Umbilical cord (tissue), 2 donors: Measurements from ENCODE around the gene NEUROD4. TPM values are rescaled to one million over a fixed set of nuclear protein-coding genes. Genes with fewer than 3 reads are reported as not detected.
A peak's percentile ranks its signal among the peaks of the same experiment; 100 is the strongest.

Experiments used
- DNase-seq: peaks from one replicate; pipeline ENCODE4 v3.0.0-alpha.2; 2015; ENCODE audit warnings: low spot score
- total RNA-seq: library from RNA; depleted of rRNA; stranded (reverse); fragments of >200 nt; gene quantifications from one replicate; pipeline ENCODE4 v1.2.3, GENCODE V29; 2014; ENCODE audit warnings: low replicate concordance; ENCODE audit not compliant: insufficient read depth

NEUROD4 gene
- total RNA-seq, 1 donor from 2014 or later, result 3.4 TPM

DNA sequence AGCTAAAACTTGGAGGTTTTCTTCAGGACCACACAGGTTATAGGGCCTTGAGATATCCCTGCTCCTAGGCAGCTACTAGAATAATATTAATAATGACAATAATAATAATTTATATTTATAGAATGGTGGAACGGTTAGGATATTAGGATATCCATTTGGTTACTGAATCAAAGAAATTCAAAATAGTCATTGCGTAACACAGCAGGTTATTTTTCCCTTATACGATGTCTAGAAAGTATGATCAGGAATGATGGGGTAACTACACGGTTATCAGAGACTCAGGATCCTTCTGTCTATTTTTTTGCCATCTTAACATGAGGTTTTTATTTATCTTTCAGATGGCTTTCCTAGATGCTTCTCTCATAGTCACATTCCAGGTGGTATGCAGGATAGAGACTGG is 39.0 kb downstream of the NEUROD4 start:
- DNase-seq, result no peak

DNA sequence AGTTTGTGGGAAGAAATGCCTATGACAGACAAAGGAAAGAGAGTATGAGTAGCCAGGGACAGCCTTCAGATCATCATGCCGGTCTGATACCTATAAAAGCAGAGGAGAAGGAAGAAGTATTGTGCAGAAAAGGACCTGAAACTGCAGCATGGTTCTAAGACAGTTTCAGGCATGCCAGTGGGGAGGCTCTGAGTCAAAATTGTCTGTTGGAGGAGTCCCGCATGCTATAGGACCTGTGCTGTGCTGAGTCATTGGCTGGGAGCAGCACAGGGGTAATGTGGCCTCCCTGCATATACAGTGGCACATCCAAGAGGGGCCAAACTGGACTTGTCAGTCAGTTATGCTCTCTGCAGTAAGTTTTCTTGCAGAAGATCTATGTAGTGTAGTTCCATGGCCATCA is 40.7 kb downstream of the NEUROD4 start:
- DNase-seq, result no peak

- no peak for DNase-seq
Measured at GRCh38 chr12:55061024-55061423, 41.2 kb downstream of the NEUROD4 start.

DNA sequence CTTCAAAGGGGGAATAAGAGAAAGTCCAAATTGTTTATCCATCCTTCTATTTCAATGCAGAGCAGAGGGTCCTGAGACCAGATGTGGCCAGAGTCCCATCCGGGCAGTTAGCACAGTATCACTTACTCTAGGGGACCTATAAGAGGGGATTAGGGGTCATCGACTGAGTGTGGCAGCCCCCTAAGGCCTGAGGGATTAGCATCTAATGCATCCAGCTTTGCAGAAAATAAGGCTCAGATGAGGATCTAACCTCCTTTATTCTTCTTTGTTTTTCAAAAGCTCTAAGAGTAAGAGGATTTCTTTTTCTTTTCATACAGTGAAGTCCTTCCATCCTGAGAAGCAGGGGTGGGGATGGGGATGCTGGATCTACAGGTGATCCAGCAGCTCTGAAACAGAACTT is 43.5 kb downstream of the NEUROD4 start:
- no peak for DNase-seq

GRCh38 chr12:55065535-55065934 is 45.8 kb downstream of the NEUROD4 start:
- DNase-seq, result no peak

GRCh38 chr12:55067701-55068100 is 47.9 kb downstream of the NEUROD4 start:
- DNase-seq, result no peak

- DNase-seq, result peak; percentile 34
Measured at GRCh38 chr12:55068416-55069010, 48.7 kb downstream of the NEUROD4 start.

DNA sequence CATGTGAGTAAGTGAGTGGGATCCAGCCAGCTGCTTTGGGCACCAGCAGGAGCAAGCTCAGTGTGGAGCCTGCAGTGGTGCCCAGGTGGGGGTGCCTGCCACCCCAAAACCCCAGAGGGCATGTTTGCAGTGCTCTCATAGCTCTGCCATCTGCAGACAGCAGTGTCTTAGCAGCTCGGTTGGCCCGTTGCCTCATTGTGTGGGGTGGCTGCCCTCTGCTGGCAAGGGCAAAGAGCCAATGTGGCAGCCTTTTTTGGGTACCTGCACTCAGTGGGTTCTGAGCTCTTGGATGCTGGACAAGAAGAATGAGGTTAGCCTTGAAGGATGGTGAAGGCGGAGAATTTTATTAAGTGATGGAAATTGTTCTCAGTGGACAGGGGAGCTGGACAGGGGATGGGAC is 52.3 kb downstream of the NEUROD4 start:
- no peak for DNase-seq

- peak; percentile 64 for DNase-seq
Measured at GRCh38 chr12:55073043-55074022, 53.6 kb downstream of the NEUROD4 start.

- DNase-seq, result no peak
Measured at GRCh38 chr12:55074806-55075205, 55.0 kb downstream of the NEUROD4 start.

Other genes starting within 250 kb of the NEUROD4 start
- gene MUCL1, start 165.5 kb upstream of the NEUROD4 start, total RNA-seq, result not detected
- gene TESPA1, start 35.2 kb upstream of the NEUROD4 start, total RNA-seq, result 2.2 TPM
- 1.2 TPM for gene OR9K2, start 106.4 kb downstream of the NEUROD4 start, total RNA-seq
- gene OR10A7, start 201.1 kb downstream of the NEUROD4 start, total RNA-seq, result 9.9 TPM
- not detected for gene OR6C74, start 224.6 kb downstream of the NEUROD4 start, total RNA-seq